Measurements from ENCODE around the gene OASL. TPM values are rescaled to one million over a fixed set of nuclear protein-coding genes. Genes with fewer than 3 reads are reported as not detected.
A peak's percentile ranks its signal among the peaks of the same experiment; 100 is the strongest.

OASL gene
- polyA plus RNA-seq (2013), result not detected in 2 replicates

GRCh38 chr12:121038861-121039668 lies at the start of gene OASL:
TSS of gene OASL (minus strand) at chr12:121039246. CDS start at chr12:121038971, 275 bp downstream.
- Histone ChIP-seq H3K4me3 (ENCODE audit: low read depth, low read length) (no peak within 1 kb of the TSS), H3K14ac (ENCODE audit: low read length) (no peak within 1 kb of the TSS), H4K8ac (ENCODE audit: low read depth, low read length) (no peak within 1 kb of the TSS), H3K4me1 (ENCODE audit: control insufficient read depth in 1 of 2, insufficient read depth in 2 of 2, low read length in 2 of 2) (no peaks in the 10 kb centered on the region), H3K4me2 (ENCODE audit: low read length) (no peak within 1 kb of the TSS), H3K36me3 (ENCODE audit: control insufficient read depth in 1 of 2, insufficient read depth in 2 of 2, low read length in 2 of 2) (no peaks in the 10 kb centered on the region), H3K9ac (ENCODE audit: low read length) (no peak within 1 kb of the TSS), H4K12ac (ENCODE audit: low read depth, low read length) (peak within 1 kb of the TSS; percentile 51), H4K91ac (ENCODE audit: low read depth, low read length) (no peak within 1 kb of the TSS), H3K4ac (ENCODE audit: low read depth, low read length) (no peak within 1 kb of the TSS), H3K79me2 (ENCODE audit: control insufficient read depth, insufficient read depth, low read length, poor library complexity) (no peaks in the 10 kb centered on the region), H3K27me3 (ENCODE audit: insufficient read depth, low read length) (no peaks in the 10 kb centered on the region), H2BK5ac (ENCODE audit: low read depth, low read length, poor library complexity) (no peak within 1 kb of the TSS), H3K18ac (ENCODE audit: low read length) (no peak within 1 kb of the TSS), H2BK120ac (ENCODE audit: insufficient read depth, low read length, poor library complexity) (no peak within 1 kb of the TSS), H2BK12ac (ENCODE audit: low read length) (no peak within 1 kb of the TSS), H2AK5ac (ENCODE audit: low read length) (no peak within 1 kb of the TSS), H3K9me3 (ENCODE audit: insufficient read depth, low read depth, low read length) (no peaks in the 10 kb centered on the region), H3K27ac (ENCODE audit: low read depth, low read length) (no peak within 1 kb of the TSS), H3K79me1 (ENCODE audit: low read length) (no peaks in the 10 kb centered on the region), H3K23ac (ENCODE audit: low read length) (no peak within 1 kb of the TSS), H2AFZ (ENCODE audit: insufficient read depth, low read length, poor library complexity) (no peak within 1 kb of the TSS)
- DNase-seq, result peak; percentile 19 to 45
- no CpG with 5 or more reads among the region's 13 CpGs for WGBS (ENCODE audit: extremely low coverage, insufficient coverage, insufficient read length)

- H3K79me2 ChIP-seq (ENCODE audit: control insufficient read depth, insufficient read depth, low read length, poor library complexity), result no peaks in the 10 kb centered on the region
- H3K36me3 ChIP-seq (ENCODE audit: control insufficient read depth in 1 of 2, insufficient read depth in 2 of 2, low read length in 2 of 2), result no peaks in the 10 kb centered on the region
- H3K9ac ChIP-seq (ENCODE audit: low read length), result no peak overlapping the region
- no peak overlapping the region for H2AK5ac ChIP-seq (ENCODE audit: low read length)
- no peaks in the 10 kb centered on the region for H3K27me3 ChIP-seq (ENCODE audit: insufficient read depth, low read length)
- H4K12ac ChIP-seq (ENCODE audit: low read depth, low read length), result no peak overlapping the region
- H3K4me2 ChIP-seq (ENCODE audit: low read length), result no peak overlapping the region
- no peak overlapping the region for H3K18ac ChIP-seq (ENCODE audit: low read length)
- H2BK12ac ChIP-seq (ENCODE audit: low read length), result no peak overlapping the region
- no peaks in the 10 kb centered on the region for H3K9me3 ChIP-seq (ENCODE audit: insufficient read depth, low read depth, low read length)
- no peak overlapping the region for H4K91ac ChIP-seq (ENCODE audit: low read depth, low read length)
- H3K14ac ChIP-seq (ENCODE audit: low read length), result no peak overlapping the region
- no peak overlapping the region for H3K23ac ChIP-seq (ENCODE audit: low read length)
- no CpG with 5 or more reads among the region's 6 CpGs for WGBS (ENCODE audit: extremely low coverage, insufficient coverage, insufficient read length)
- no peak overlapping the region for H3K4ac ChIP-seq (ENCODE audit: low read depth, low read length)
- no peak overlapping the region for H2AFZ ChIP-seq (ENCODE audit: insufficient read depth, low read length, poor library complexity)
- H3K27ac ChIP-seq (ENCODE audit: low read depth, low read length), result no peak overlapping the region
- no peak overlapping the region for H3K4me3 ChIP-seq (ENCODE audit: low read depth, low read length)
- no peak overlapping the region for H2BK120ac ChIP-seq (ENCODE audit: insufficient read depth, low read length, poor library complexity)
- no peak overlapping the region for H4K8ac ChIP-seq (ENCODE audit: low read depth, low read length)
- no peaks in the 10 kb centered on the region for H3K79me1 ChIP-seq (ENCODE audit: low read length)
- H3K4me1 ChIP-seq (ENCODE audit: control insufficient read depth in 1 of 2, insufficient read depth in 2 of 2, low read length in 2 of 2), result no peaks in the 10 kb centered on the region
- H2BK5ac ChIP-seq (ENCODE audit: low read depth, low read length, poor library complexity), result no peak overlapping the region
- DNase-seq, result no peak
These were observed 49.1 kb upstream of the OASL start for GRCh38 chr12:121088195-121088585.

GRCh38 chr12:121087467-121088194 lies 48.6 kb upstream of the OASL start:
- Histone ChIP-seq H4K91ac (ENCODE audit: low read depth, low read length) (no peak overlapping the region), H2BK5ac (ENCODE audit: low read depth, low read length, poor library complexity) (no peak overlapping the region), H3K79me1 (ENCODE audit: low read length) (no peaks in the 10 kb centered on the region), H2AK5ac (ENCODE audit: low read length) (no peak overlapping the region), H3K4me1 (ENCODE audit: control insufficient read depth in 1 of 2, insufficient read depth in 2 of 2, low read length in 2 of 2) (no peaks in the 10 kb centered on the region), H3K4me2 (ENCODE audit: low read length) (no peak overlapping the region), H3K79me2 (ENCODE audit: control insufficient read depth, insufficient read depth, low read length, poor library complexity) (no peaks in the 10 kb centered on the region), H3K4ac (ENCODE audit: low read depth, low read length) (no peak overlapping the region), H3K9me3 (ENCODE audit: insufficient read depth, low read depth, low read length) (no peaks in the 10 kb centered on the region), H3K4me3 (ENCODE audit: low read depth, low read length) (no peak overlapping the region), H3K27ac (ENCODE audit: low read depth, low read length) (no peak overlapping the region), H2BK12ac (ENCODE audit: low read length) (no peak overlapping the region), H3K9ac (ENCODE audit: low read length) (no peak overlapping the region), H3K23ac (ENCODE audit: low read length) (no peak overlapping the region), H2AFZ (ENCODE audit: insufficient read depth, low read length, poor library complexity) (no peak overlapping the region), H3K18ac (ENCODE audit: low read length) (no peak overlapping the region), H4K12ac (ENCODE audit: low read depth, low read length) (no peak overlapping the region), H3K14ac (ENCODE audit: low read length) (no peak overlapping the region), H3K36me3 (ENCODE audit: control insufficient read depth in 1 of 2, insufficient read depth in 2 of 2, low read length in 2 of 2) (no peaks in the 10 kb centered on the region), H2BK120ac (ENCODE audit: insufficient read depth, low read length, poor library complexity) (no peak overlapping the region), H4K8ac (ENCODE audit: low read depth, low read length) (no peak overlapping the region), H3K27me3 (ENCODE audit: insufficient read depth, low read length) (no peaks in the 10 kb centered on the region)
- no CpG with 5 or more reads among the region's 11 CpGs for WGBS (ENCODE audit: extremely low coverage, insufficient coverage, insufficient read length)
- DNase-seq, result no peak

GRCh38 chr12:121086781-121087295 lies 47.8 kb upstream of the OASL start:
- Histone ChIP-seq H2AFZ (ENCODE audit: insufficient read depth, low read length, poor library complexity) (no peak overlapping the region), H3K79me1 (ENCODE audit: low read length) (no peaks in the 10 kb centered on the region), H2AK5ac (ENCODE audit: low read length) (no peak overlapping the region), H4K12ac (ENCODE audit: low read depth, low read length) (no peak overlapping the region), H3K4me3 (ENCODE audit: low read depth, low read length) (no peak overlapping the region), H2BK5ac (ENCODE audit: low read depth, low read length, poor library complexity) (no peak overlapping the region), H4K91ac (ENCODE audit: low read depth, low read length) (no peak overlapping the region), H2BK120ac (ENCODE audit: insufficient read depth, low read length, poor library complexity) (no peak overlapping the region), H4K8ac (ENCODE audit: low read depth, low read length) (no peak overlapping the region), H3K9me3 (ENCODE audit: insufficient read depth, low read depth, low read length) (no peaks in the 10 kb centered on the region), H3K4me2 (ENCODE audit: low read length) (no peak overlapping the region), H3K18ac (ENCODE audit: low read length) (no peak overlapping the region), H3K14ac (ENCODE audit: low read length) (no peak overlapping the region), H3K27ac (ENCODE audit: low read depth, low read length) (no peak overlapping the region), H3K9ac (ENCODE audit: low read length) (no peak overlapping the region), H3K79me2 (ENCODE audit: control insufficient read depth, insufficient read depth, low read length, poor library complexity) (no peaks in the 10 kb centered on the region), H3K36me3 (ENCODE audit: control insufficient read depth in 1 of 2, insufficient read depth in 2 of 2, low read length in 2 of 2) (no peaks in the 10 kb centered on the region), H3K27me3 (ENCODE audit: insufficient read depth, low read length) (no peaks in the 10 kb centered on the region), H2BK12ac (ENCODE audit: low read length) (no peak overlapping the region), H3K4me1 (ENCODE audit: control insufficient read depth in 1 of 2, insufficient read depth in 2 of 2, low read length in 2 of 2) (no peaks in the 10 kb centered on the region), H3K4ac (ENCODE audit: low read depth, low read length) (no peak overlapping the region), H3K23ac (ENCODE audit: low read length) (no peak overlapping the region)
- no CpG with 5 or more reads among the region's 8 CpGs for WGBS (ENCODE audit: extremely low coverage, insufficient coverage, insufficient read length)
- no peak for DNase-seq

All from trophoblast cell (in vitro differentiated cells and primary cell).